HL-60 (cell line): Measurements from ENCODE around the gene GCK.

Experiments
- DNase-seq, 2 experiments: peaks; one replicate each; pipeline ENCODE4 v3.0.0-alpha.2; 2010 to 2020; ENCODE audit warnings: low read depth in 1 of 2, low spot score in 1 of 2
- H3K27ac ChIP-seq: fragments of 250-450 bp; sonication (Bioruptor Pico); replicated peaks from 2 replicates; pipeline ENCODE4 v1.5.1; 2020; ENCODE audit warnings: mild to moderate bottlenecking, moderate library complexity
- H3K27me3 ChIP-seq: fragments of 250-450 bp; sonication (Bioruptor Pico); 2 replicates; pipeline ENCODE4 v1.5.1; 2021; ENCODE audit warnings: mild to moderate bottlenecking, moderate library complexity; ENCODE audit not compliant: insufficient read depth, poor library complexity, severe bottlenecking
- H3K4me3 ChIP-seq: replicated peaks from 2 replicates; pipeline ENCODE4 v1.5.1; 2011; ENCODE audit warnings: mild to moderate bottlenecking, control low read depth, low read length; ENCODE audit not compliant: insufficient read depth
- CTCF ChIP-seq: IDR thresholded peaks from one replicate; pipeline ENCODE4 v1.5.1; 2011; ENCODE audit warnings: low read length, control low read depth, inconsistent platforms; ENCODE audit not compliant: insufficient read depth
- GABPA ChIP-seq: IDR thresholded peaks from 2 replicates; pipeline ENCODE4 v1.6.1; 2012; ENCODE audit warnings: low read depth
- POLR2AphosphoS5 ChIP-seq: IDR thresholded peaks from 2 replicates; pipeline ENCODE4 v1.6.1; 2012; ENCODE audit warnings: low read depth
- REST ChIP-seq: IDR thresholded peaks from 2 replicates; pipeline ENCODE4 v1.6.1; 2012; ENCODE audit warnings: low read depth; ENCODE audit not compliant: insufficient replicate concordance
- SPI1 ChIP-seq: IDR thresholded peaks from 2 replicates; pipeline ENCODE4 v1.6.1; 2012; ENCODE audit warnings: low read depth, mild to moderate bottlenecking, borderline replicate concordance
- long read RNA-seq: library from polyadenylated mRNA; unstranded; transcript quantifications from one replicate; pipeline ENCODE4 v2.0.0, GENCODE V29; 2020

The GCK gene
- long read RNA-seq, result 0 reads

- no peak for DNase-seq
- H3K27me3 ChIP-seq, result no peaks in the 10 kb centered on the region
- no peak within 1 kb of the TSS for H3K4me3 ChIP-seq
- H3K27ac ChIP-seq, result no peak within 1 kb of the TSS
- no peak for TF ChIP-seq REST
- no peak for TF ChIP-seq SPI1
- TF ChIP-seq POLR2AphosphoS5, result no peak
- TF ChIP-seq CTCF, result no peak
- TF ChIP-seq GABPA, result no peak
Observed at GRCh38 chr7:44189286-44189992, at the start of gene GCK. TSS of gene GCK (minus strand) at chr7:44189439. CDS start at chr7:44188953, 486 bp downstream.

GRCh38 chr7:44238116-44238695, 49.0 kb upstream of the GCK start:
- no peak for TF ChIP-seq REST
- TF ChIP-seq GABPA, result no peak
- TF ChIP-seq SPI1, result no peak
- no peak for TF ChIP-seq POLR2AphosphoS5
- no peak for TF ChIP-seq CTCF
- no peak overlapping the region for H3K4me3 ChIP-seq
- H3K27me3 ChIP-seq, result no peaks in the 10 kb centered on the region
- H3K27ac ChIP-seq, result no peak overlapping the region
- no peak for DNase-seq

GRCh38 chr7:44237696-44238095, 48.5 kb upstream of the GCK start:
- no peak for DNase-seq
- Histone ChIP-seq H3K27me3 (no peaks in the 10 kb centered on the region), H3K4me3 (no peak overlapping the region), H3K27ac (no peak overlapping the region)
- no peak for TF ChIP-seq REST
